ENCODE data around the gene ST6GALNAC3.
"Not testable (repeated sequence)": the region's sequence is repeated elsewhere in the genome, so short reads cannot be mapped to it uniquely, and the experiment has no call there.

Gene ST6GALNAC3

DNA sequence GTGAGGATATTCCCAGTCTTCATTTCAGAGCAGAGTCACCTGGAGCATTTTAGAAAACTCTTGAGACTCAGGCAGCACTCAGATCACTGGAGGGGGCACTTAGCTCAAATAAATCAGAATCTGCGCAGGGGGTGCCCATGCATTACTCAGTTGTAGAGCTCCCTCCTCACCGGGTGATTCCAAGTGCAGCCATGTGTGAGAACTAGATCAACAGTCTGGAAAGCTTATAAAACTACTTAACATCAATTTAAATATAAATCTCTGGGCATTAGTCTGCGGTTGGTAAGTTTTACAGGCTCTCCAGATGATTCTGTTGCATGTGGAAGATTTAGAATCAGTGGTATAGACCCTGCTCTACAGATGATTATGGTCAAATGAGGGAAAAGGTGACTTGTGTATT lies 128.6 kb downstream of the ST6GALNAC3 start:
- DNase-seq: no peak

DNA sequence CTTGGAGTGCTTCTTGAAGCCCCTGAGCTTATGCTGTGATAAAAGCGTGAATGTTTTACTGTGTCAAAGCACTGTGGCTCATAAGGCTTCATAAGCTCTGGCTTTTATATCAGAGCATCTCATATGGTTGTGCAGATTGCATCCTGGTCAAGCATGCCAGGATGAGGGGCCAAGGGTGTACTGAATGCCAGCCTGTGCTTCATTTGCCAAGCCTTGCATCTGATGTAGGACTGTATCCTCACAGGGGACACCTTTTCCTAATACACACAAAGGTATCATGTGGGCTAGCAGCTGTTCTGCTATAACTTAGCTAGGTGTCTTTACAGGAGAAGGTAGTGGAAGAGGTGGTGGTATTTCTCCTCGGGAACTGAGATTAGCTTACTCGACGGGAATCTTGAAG lies 134.7 kb downstream of the ST6GALNAC3 start:
- DNase-seq: no peak

DNA sequence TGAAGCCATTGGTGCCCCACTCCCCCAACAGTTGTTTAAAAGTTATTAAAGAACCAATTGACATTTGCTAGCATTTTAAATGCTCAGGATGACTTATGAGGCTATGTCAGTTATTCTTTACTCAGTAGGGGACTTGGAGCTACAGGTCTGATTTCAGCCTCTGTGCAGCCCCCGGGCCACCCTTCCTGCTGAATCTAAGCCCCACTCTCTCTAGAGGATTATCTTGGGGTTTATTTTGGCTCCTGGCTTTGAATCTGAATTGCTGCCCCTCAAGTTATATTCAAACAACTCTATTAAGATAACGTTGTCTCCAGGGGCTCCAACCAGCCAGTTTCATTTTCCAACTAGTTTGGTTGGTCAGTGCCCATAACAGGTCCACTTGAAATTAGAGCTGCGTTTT lies 135.1 kb downstream of the ST6GALNAC3 start:
- no peak for DNase-seq

DNA sequence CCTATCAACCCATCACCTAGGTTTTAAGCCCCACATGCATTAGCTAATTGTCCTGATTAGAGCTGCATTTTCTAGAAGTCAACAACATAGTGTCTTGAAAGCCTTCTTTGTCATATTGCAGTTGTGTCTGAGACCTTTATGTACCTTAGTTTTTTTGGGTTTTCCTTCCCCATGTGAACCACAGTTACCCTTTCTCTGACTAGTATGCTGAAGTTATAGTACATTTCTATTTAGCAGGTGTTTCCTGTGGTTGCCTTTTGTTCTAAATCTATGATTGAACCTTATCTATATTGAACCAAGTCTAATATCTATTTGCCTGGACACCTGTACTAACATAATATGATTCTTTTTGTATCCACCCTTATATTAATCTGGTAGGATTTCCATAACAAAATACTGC lies 135.6 kb downstream of the ST6GALNAC3 start:
- no peak for DNase-seq

DNA sequence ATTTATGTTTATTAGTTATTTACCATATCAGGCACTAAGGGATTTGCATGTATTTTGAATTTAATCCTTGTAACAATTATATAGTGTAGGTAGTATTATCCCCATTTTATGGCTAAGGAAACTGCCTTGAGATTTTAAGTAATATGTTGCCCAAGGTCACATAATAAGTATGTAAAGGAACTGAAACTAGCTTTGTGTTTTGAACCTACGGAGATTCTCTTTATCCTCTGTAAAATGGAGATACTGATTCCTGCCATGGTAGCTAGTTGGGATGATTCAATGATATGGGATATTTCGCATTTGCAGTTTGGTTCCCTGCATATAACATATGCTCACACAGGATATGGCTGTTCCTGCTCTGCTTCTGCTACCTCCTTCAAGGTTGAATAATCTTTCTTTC lies 144.3 kb downstream of the ST6GALNAC3 start:
- DNase-seq: no peak

DNA sequence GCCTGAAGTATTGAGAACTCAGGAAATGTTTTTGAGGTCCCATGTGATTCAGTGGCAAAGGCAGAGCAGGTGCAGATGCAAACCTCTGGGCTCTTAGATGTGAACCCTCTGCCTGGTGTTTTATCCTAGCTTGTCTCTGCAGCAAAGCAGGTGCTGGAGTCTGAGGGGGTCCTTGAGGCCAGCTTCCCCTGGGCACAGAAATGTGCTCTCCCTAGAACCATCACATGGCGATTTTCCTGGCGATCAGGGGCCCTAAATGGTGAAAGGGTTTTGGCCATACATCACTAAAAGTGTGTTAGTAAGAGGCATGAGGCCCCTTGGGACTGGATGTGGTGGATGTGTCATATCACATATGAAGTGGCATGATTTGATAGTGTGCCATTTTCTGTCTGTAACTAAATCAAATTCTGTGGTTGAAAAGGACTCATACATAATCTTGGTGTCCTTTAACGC lies 144.8 kb downstream of the ST6GALNAC3 start:
- no peak for DNase-seq

DNA sequence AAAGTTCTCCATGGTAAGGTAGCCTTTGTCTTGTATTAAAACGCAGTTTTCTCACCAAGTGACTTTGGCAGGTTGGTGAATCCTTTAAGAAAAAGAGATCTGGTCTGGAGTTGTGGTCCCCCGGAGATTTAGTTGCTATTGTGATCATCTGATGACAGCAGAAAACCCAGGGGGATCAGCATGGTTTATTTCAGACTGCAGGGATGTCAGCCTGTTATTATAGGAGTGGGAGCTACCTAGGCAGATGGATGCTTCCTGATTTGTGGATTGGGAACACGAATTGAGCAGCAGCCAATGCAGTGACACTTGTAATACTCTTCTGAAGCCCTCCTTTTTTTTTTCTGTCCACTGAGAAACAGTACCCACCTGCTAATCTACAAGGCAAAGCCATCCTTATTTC lies 150.2 kb downstream of the ST6GALNAC3 start:
- no peak for DNase-seq

DNA sequence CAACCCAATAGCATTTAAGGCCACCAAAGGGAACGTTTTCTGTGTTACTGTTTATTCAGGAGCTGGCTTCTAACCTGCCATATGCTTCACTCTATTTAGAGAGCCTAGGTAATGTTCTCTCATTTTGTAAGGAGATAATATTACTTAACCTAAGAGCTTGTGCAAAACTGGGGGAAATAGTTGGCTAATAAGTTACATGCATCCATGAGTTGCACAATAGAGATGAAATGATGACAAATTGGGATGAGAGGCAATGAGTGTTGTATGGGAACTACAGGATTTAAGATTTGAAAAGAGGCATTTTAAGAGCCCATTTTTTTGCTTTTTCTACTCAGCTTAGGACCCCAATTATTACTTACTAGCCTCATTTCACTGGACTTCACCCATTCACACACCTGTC lies 151.0 kb downstream of the ST6GALNAC3 start:
- no peak for DNase-seq

DNA sequence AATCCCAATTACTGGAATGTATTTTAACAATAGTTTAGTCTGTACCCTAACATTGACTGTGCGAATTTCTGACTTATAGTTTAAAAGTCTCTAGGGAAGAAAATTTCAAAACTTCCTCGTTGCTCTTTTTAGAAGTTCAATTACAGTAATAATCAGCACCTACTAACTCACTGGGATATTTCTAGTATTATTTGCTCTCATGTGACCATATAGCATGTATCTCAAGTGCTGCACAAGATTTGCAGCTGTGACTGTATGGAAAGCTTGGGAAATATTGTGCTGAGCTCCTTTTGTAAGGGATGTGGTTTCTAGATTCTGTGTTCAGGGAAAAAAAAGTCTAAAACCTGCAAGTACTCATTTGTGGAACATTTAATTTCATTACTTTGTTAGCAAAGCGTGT lies 153.1 kb downstream of the ST6GALNAC3 start:
- no peak for DNase-seq

DNA sequence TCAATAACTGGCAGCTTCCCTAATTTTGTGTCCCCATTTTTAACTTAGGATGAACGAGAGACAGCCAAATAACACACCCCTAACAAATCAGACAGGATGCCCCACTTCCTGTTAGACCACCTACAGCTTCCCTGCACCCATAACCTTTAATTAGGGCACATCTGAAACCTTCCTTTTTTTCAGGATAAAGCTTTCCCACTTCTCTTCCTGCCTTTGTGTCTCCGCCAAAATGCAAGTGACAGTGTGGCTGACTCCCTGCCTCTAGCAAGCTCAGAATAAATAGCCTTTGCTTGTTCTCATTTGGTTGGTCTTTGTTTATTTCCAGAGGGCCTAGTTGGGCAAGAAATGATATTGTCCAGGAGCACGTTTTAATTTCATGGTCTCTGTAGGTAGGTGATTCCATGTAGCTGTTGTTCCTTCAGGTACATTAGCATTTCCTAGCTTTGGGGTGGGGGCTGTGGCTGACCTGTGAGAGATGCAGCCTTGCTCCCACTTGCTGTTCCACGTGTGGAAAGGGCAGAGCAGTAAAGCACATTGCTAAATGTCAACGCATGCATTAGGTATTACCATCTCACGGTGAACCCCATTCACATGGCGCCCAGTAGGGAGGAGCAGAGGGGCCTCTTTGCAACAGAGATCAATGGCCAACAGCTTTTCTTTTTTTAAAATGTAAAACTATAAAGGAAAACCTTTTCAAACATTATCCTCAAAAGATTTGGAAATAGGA lies 154.9 kb downstream of the ST6GALNAC3 start:
- no peak for DNase-seq

DNA sequence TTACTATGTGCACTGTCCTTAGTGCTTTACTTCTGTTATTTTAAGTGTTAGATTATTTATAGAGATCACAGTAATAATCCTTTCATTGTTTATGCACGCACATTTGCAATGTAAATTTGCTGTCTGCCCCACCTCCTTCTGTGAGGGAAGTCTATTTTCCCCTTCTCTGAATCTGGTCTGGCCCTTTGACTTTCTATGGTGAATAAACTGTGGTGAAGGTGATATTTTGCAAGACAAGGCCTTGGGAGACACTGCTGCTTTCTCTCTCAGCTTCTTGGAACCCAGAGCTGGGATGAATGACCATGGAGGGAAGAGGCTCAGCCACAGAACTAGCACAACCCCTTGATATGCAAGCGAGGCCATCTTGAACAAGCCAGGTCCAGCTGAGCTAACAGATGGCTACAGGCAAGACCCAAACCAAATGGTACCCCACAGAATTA lies 156.3 kb downstream of the ST6GALNAC3 start:
- no peak for DNase-seq

DNA sequence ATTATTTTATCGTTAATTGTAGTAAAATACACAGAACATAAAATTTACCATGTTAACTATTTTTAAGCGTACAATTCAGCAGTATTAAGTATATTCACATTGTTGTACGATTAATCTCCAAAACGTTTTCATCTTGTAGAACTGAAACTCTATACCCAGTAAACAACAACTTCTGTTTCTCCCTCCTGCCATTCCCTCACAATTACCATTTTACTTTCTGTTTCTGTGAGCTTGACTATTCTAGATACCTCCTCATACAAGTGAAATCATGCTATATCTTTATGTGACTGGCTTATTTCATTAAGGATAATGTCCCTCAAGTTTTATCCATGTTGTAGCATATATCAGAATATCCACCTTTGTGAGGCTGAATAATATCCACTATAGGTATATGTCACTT lies 156.8 kb downstream of the ST6GALNAC3 start:
- no peak for DNase-seq

DNA sequence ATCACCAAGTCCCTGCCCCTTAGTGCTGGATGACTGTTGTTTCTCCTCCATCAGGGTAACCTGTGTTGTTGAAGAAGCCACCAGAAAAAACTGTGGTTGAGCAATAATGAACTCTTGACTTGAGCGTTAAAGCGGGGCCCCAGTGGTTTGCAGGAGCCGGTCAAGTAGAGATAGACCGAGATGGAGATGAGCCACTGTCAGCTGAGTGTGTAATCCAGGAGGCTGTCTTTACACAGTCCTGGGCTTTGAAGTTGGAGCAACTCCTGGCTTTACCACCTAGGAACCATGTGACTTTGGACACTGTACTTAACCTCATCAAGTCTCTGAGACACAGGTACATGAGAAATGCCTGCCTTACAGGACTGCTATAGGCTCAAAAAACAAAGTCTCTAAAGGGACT lies 158.1 kb downstream of the ST6GALNAC3 start:
- no peak for DNase-seq

DNA sequence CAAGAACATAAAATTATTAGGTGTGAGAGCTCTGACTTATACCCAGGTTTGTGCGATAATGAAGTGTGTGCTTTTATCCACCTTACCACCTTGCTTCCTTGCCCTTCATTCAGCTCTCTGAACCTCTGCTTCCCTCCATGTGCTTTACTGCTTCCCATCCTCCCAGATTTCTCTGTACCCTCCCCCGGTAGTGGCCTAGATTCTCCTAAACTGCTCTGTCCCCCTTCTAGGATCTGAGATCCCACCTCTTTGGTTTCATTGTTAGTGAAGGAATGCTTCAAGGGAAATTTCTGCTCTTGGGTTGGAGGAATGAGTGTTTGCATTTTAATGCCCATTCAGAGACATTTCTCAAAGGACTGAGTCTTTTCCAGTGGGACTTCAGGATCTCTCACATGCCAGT lies 159.5 kb downstream of the ST6GALNAC3 start:
- no peak for DNase-seq

DNA sequence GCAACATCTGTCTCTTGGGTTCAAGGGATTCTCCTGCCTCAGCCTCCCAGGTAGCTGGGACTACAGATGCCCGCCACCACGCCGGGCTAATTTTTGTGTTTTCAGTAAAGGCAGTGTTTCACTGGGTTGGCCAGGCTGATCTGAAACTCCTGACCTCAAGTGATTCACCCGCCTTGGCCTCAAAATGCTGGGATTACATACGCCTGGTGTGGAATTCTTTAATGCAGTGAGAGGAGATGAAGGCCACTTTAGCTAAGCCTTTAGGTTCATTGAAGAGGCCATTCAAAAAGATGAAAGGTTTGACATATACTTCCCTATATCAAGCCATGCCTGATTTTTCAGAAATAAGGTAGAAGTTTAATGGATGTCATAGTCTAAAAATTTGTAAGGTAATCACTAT lies 162.7 kb downstream of the ST6GALNAC3 start:
- DNase-seq: no peak

DNA sequence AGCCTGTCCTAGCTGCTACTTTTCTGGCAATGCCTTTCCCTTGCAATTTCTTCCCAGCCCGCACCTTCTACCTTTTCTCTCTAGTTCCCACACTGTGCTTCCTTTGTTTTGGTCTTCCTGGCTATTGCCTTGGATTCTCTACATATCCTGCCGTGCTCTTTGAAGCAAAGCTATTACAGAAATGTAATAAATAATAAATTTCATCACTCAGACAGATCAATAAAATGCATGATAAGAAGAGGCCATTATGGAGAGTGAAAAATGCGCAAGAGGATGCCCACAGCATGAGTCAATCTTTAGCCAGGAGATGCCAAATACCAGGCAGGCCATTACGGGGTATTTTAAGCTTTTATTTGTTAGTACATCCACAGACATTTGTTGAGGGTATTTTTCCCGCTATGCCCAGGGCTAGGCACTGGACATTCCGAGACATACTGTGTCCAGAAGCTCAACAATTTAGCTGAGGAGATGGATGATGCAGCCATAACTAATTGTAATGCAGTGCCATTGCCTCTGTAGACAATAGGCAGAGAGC lies 163.6 kb downstream of the ST6GALNAC3 start:
- DNase-seq: no peak

DNA sequence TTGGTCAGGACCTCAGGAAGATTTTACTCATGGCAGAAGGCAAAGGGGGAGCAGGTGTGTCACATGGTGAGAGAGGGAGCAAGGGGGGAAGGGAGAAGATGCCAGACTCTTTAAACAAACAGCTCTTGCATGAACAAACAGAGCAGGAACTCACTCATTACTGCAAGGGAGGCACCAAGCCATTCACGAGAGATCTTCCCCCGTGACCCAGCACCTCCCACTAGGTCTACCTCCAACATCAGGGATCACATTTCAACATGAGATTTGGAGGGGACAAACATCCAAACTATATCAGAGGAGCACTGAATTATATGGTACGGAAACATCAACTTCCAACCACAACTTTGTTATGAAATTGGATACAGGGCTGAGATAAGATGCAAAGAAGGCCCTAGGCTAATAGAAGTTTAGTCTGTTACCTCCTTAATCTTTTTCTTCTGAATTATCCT lies 164.9 kb downstream of the ST6GALNAC3 start:
- no peak for DNase-seq

DNA sequence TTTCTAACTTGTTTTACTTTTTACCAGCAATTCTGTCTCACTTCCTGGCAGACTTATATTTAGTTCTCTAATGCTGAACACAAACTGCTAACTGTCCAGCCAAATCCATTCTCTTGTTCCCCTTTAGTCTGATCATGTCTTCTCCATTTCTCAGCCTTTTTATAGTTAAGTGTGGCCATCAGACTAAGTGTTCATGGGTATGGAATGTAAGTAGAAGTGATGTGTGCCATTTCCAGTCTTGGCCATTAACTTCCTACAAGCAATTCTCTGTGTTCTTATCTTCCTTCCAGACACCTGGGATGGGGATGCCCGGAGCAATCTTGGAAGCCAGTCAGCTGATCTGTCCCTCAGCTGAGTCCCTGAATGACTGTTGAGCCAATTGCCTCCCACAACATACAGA lies 165.8 kb downstream of the ST6GALNAC3 start:
- no peak for DNase-seq

DNA sequence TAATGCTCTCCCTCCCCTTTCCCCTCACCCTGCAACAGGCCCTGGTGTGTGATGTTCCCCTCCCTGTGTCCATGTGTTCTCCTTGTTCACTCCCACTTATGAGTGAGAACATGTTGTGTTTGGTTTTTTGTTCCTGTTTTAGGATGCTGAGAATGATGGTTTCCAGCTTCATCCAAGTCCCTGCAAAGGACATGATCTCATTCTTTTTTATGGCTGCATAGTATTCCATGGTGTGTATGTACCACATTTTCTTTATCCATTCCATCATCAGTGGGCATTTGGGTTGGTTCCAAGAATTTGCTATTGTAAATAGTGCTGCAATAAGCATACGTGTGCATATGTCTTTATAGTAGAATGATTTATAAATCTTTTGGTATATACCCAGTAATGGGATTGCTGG lies 168.0 kb downstream of the ST6GALNAC3 start:
- not testable (repeated sequence) for DNase-seq

DNA sequence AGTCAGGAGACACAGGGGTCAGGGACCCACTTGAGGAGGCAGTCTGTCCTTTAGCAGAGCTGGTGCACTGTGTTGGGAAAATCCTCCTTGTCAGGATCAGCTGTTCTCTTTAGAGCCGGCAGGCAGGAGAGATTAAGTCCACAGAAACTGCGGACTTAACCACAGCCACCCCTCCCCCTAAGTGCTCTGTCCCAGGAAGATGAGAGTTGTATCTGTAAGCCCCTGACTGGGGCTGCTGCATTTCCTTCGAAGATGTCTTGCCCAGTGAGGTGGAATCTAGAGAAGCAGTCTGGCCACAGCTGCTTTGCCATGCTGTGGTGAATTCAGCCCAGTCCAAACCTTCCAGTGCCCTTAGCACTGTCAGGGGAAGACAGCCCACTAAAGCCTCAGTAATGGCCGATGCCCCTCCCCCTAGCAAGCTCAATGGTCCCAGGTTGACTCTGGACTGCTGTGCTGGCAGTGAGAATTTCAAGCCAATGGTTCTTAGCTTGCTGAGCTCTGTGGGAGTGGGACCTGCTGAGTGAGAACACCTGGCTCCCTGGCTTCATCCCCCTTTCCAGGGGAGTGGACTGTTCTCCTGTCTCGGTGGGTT lies 172.8 kb downstream of the ST6GALNAC3 start:
- DNase-seq: no peak

DNA sequence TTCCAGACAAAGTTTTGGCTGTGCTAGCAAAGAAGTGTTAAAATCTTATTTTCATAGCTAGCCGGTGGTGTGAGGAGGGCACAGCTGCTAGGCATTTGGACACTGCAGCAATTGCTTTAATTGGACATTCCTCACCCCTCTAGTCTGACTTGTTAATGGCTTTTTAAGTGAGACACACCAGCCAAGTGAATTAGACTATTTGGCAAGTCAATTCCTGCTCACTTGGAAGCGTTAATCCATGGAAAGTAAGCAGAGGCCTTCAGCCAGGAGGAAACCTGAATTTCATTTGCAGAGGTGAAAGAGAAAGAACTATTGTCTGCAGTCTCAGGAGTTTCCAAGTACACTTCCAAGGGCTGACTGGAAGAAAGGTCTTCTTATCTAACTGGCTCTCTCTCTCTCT lies 175.7 kb downstream of the ST6GALNAC3 start:
- no peak for DNase-seq

DNA sequence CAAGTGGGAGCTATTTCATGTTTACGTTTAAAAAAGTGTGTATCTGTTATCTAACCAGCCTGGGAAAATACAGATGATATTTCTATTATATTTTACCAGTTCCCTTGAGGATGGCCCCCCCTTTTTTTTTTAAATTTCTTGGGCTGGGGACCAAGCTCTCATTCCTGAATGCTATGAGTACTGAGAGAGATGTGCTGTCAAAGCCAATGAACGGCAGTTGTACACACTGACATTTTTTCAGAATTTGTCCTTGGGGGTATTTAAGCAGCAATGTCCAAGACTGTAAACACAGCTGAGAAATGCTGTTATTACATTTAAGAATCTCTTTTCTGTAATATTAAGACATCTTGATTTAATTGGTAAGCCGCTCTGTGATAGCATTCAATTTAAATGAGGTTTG lies 177.9 kb downstream of the ST6GALNAC3 start:
- DNase-seq: no peak

DNA sequence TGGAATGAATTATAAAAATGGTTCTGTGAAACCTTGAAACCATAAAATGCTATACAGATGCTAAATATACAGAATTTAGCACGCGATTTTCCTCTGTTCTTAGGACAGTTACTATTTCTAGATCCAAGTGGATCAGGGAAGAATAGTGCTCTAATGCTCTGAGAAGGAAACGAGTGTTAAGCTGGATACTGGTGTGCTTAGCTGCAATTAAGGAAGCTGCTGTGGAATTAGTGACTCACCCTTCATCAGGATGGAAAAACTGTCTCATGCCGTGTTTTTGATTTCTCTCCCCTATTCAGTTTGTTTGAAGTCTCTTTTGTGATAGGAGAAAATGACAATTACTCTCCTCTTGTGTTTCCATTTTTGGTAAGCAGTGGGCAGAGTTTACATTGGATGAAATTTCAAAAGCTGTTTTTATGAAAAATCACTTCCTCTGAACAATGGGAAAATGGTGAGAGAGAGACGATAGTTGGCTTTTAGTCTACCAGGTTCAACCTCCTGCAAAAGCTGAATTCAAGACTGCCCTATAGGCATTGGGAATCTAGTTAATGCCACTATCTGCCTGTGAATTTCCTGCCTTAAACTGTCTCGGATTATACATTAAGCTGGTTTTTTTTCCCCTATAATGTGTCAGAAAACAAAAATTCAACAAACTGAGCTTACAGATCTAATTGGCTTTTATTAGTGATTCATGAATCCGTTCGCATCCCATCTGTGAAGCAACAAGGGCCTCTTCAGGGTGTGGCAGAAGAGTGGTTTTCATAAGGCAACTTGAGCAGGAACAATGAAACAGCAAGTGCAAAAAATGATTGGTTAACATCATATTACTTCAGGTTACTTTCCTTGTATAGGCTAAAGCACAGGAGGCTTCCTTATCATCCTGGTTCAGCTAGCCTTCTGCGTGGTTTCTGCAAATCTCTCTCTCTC lies 179.8 kb downstream of the ST6GALNAC3 start:
- DNase-seq: no peak

Measured in NCI-H2029 (cell line).